OCI-LY7 (cell line): ENCODE measurements around the gene CABP4. TPM values are rescaled to one million over a fixed set of nuclear protein-coding genes. Genes with fewer than 3 reads are reported as not detected.

ENCODE experiments used
- BruUV-seq: library from RNA; stranded (reverse); fragments of 400-500 nt; replicated peaks from 2 replicates; lab custom pipeline; 2021; lab: Mats Ljungman, UMichigan
- CTCF ChIA-PET: fragments of 300-600 bp; sonication (Branson Sonifier 250); formaldehyde crosslinking; loops from one replicate; lab custom pipeline; 2022; ENCODE audit warnings: antibody characterized with exemption; ENCODE audit not compliant: unreplicated experiment; lab: Charles Lee
- POLR2A ChIA-PET: fragments of 300-600 bp; sonication (Branson Sonifier 250); formaldehyde crosslinking; loops from one replicate; lab custom pipeline; 2022; ENCODE audit warnings: antibody characterized with exemption; lab: Charles Lee
- DNase-seq: peaks from one replicate; pipeline ENCODE4 v3.0.0-alpha.2; 2015; ENCODE audit warnings: low spot score
- H2AFZ ChIP-seq: fragments of 200-600 bp; sonication (generic), shearing (Covaris generic); 2 replicates; pipeline ENCODE4 v1.6.1; 2014; ENCODE audit warnings: mild to moderate bottlenecking, antibody characterized with exemption, low read length, moderate library complexity
- H3K27ac ChIP-seq: fragments of 200-600 bp; sonication (generic); 2 replicates; pipeline ENCODE4 v1.5.1; 2014; ENCODE audit warnings: mixed run types, low read depth, mild to moderate bottlenecking, moderate library complexity, low read length, inconsistent platforms; ENCODE audit not compliant: poor library complexity, severe bottlenecking
- H3K36me3 ChIP-seq: fragments of 200-600 bp; sonication (generic); 2 replicates; pipeline ENCODE4 v1.6.1; 2014; ENCODE audit warnings: mild to moderate bottlenecking, antibody characterized with exemption, low read length, moderate library complexity, mixed read lengths; ENCODE audit not compliant: insufficient read depth
- H3K4me1 ChIP-seq: fragments of 200-600 bp; sonication (generic); 2 replicates; pipeline ENCODE4 v1.5.1; 2014; ENCODE audit warnings: mild to moderate bottlenecking, low read length; ENCODE audit not compliant: insufficient read depth, poor library complexity, severe bottlenecking
- H3K4me2 ChIP-seq: fragments of 200-600 bp; sonication (generic); 2 replicates; pipeline ENCODE4 v1.6.1; 2014; ENCODE audit warnings: mild to moderate bottlenecking, low read length
- H3K4me3 ChIP-seq: fragments of 200-600 bp; sonication (generic); 2 replicates; pipeline ENCODE4 v1.5.1; 2014; ENCODE audit warnings: mild to moderate bottlenecking, low read depth, low read length; ENCODE audit not compliant: poor library complexity, severe bottlenecking
- H3K79me2 ChIP-seq: fragments of 200-600 bp; sonication (generic); 2 replicates; pipeline ENCODE4 v1.6.1; 2016; ENCODE audit warnings: low read depth, mild to moderate bottlenecking, low read length, moderate library complexity, mixed read lengths; ENCODE audit not compliant: insufficient read depth
- H3K9me2 ChIP-seq: fragments of 200-600 bp; sonication (generic); 2 replicates; pipeline ENCODE4 v1.6.1; 2016; ENCODE audit warnings: mild to moderate bottlenecking, low read length, mixed read lengths; ENCODE audit not compliant: insufficient read depth
- H3K9me3 ChIP-seq: fragments of 200-600 bp; sonication (generic); 2 replicates; pipeline ENCODE4 v1.6.1; 2014; ENCODE audit warnings: mild to moderate bottlenecking, mixed run types, low read length, mixed read lengths
- H4K20me1 ChIP-seq: fragments of 200-600 bp; sonication (generic); 2 replicates; pipeline ENCODE4 v1.6.1; 2014; ENCODE audit warnings: mild to moderate bottlenecking, antibody characterized with exemption, low read length, moderate library complexity, mixed read lengths; ENCODE audit not compliant: insufficient read depth
- CTCF ChIP-seq: fragments of 200-600 bp; sonication (generic); conservative IDR thresholded peaks from 2 replicates; pipeline ENCODE4 v1.5.1; 2014; ENCODE audit warnings: mild to moderate bottlenecking, antibody characterized with exemption, low read length, moderate library complexity, mixed read lengths
- EZH2phosphoT487 ChIP-seq: fragments of 200-600 bp; sonication (generic); IDR thresholded peaks from 2 replicates; pipeline ENCODE4 v1.6.1; 2018; ENCODE audit warnings: low read depth, borderline replicate concordance, mild to moderate bottlenecking, mixed run types, antibody characterized with exemption, low read length, moderate library complexity, mixed read lengths
- intact Hi-C: fragments of 100-400 bp; cut with micrococcal nuclease; formaldehyde crosslinking; loops from one replicate; pipeline ENCODE4 v1.10.0; 2022; ENCODE audit not compliant: unreplicated experiment
- total RNA-seq, 2 experiments: library from RNA; depleted of rRNA in 1 of 2; stranded (reverse); fragments of >200 nt in 1 of 2; shearing (Covaris generic) in 1 of 2; gene quantifications; 2 replicates each; pipeline ENCODE4 v1.2.3, GENCODE V29; 2014 to 2022

Gene CABP4
- total RNA-seq, 2 experiments from 2014 or later: 3.0 to 11.5 TPM

- ChIA-PET CTCF (no interaction called here), POLR2A (interaction anchor here (0.7 to 0.8 kb wide), 3 partner anchors 20 to 40 kb away, joined by 3 read pairs; partner anchors contain the start of gene PPP1CA)
- Histone ChIP-seq H3K4me2 (peak overlapping the region; percentile 97), H3K9me3 (no peaks in the 10 kb centered on the region), H4K20me1 (no peaks in the 10 kb centered on the region), H2AFZ (no peak overlapping the region), H3K9me2 (no peaks in the 10 kb centered on the region), H3K27ac (peak overlapping the region; percentile 94), H3K4me3 (no peak overlapping the region), H3K36me3 (peaks cover 20% of the 10 kb centered on the region), H3K4me1 (peaks cover 80% of the 10 kb centered on the region), H3K79me2 (peaks cover 17% of the 10 kb centered on the region)
- peak; percentile 19 for DNase-seq
- no peak for TF ChIP-seq EZH2phosphoT487
- TF ChIP-seq CTCF: no peak
- BruUV-seq: no TSS peak
- intact Hi-C loops: no loop called here
These were observed 14.0 kb upstream of the CABP4 start for GRCh38 chr11:67441098-67441563.

GRCh38 chr11:67441731-67442351, 13.3 kb upstream of the CABP4 start:
- BruUV-seq: no TSS peak
- Histone ChIP-seq H3K27ac (peak overlapping the region; percentile 94), H3K4me2 (peak overlapping the region; percentile 82), H4K20me1 (no peaks in the 10 kb centered on the region), H3K9me2 (no peaks in the 10 kb centered on the region), H3K79me2 (peaks cover 10% of the 10 kb centered on the region; the same call in 1 of the 2 replicates), H3K9me3 (no peaks in the 10 kb centered on the region), H3K36me3 (peaks cover 13% of the 10 kb centered on the region), H3K4me3 (peak overlapping the region; percentile 69), H3K4me1 (peaks cover 86% of the 10 kb centered on the region), H2AFZ (no peak overlapping the region)
- DNase-seq: peak; percentile 65
- TF ChIP-seq EZH2phosphoT487: no peak
- no peak for TF ChIP-seq CTCF
- CTCF ChIA-PET: no interaction called here
- intact Hi-C loops: loop anchor here (2.0 kb wide), 1 partner anchor 43 kb away; no protein-coding TSS in a partner anchor
- POLR2A ChIA-PET: interaction anchor here (0.8 kb wide), 1 partner anchor 41 kb away, joined by 3 read pairs; the partner anchor contains the start of gene PPP1CA
